ENCODE measurements around the gene NUTF2. TPM values are rescaled to one million over a fixed set of nuclear protein-coding genes. Genes with fewer than 3 reads are reported as not detected.

The NUTF2 gene
- total and polyA plus RNA-seq, 10 of the 15 experiments (the other 5 are each of a cell fraction or from before 2014, with no cell fraction given), result 116 to 342 (median 202) TPM

DNA sequence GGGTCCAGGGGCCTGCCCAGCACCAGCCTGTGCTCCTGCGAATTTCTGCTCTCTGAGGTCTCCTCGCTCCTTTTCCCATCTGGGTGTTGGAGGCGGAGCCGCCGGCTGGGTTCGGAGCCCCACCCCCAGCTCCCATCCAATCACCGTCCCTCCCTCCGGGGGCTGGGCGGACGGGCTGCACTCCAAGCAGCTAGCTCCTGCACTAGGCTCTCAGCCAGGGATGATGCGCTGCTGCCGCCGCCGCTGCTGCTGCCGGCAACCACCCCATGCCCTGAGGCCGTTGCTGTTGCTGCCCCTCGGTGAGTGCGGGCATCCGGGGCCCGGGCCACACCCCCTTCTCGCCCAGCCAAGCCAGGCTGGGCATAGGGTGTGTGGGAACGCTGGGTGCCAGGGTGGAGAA is 38.0 kb downstream of the NUTF2 start, which contains the start of gene NRN1L:
Gene NRN1L, plus strand, starts transcription at position 202 of the 400 bp plus-strand sequence. Its CDS starts 19 bp downstream, at position 221.
- Histone ChIP-seq H3K9me3 (replicated peaks; ENCODE audit: control insufficient read depth, insufficient read depth, low read length) (no peaks in the 10 kb centered on the region), H3K4me2 (ENCODE audit: control insufficient read depth, insufficient read depth) (no peak within 1 kb of the TSS), H2AFZ (ENCODE audit: control insufficient read depth, low read depth, low read length) (no peak within 1 kb of the TSS), H3K27me3 (replicated peaks in 1 of 2; ENCODE audit: control insufficient read depth in 2 of 2, insufficient read depth in 2 of 2, low read length in 1 of 2) (no peaks in the 10 kb centered on the region), H3K27ac (ENCODE audit: control insufficient read depth, insufficient read depth) (no peak within 1 kb of the TSS), H3K4me3 (no peak within 1 kb of the TSS), H3K4me1 (ENCODE audit: control insufficient read depth, insufficient read depth, low read length) (no peaks in the 10 kb centered on the region), H4K20me1 (ENCODE audit: control insufficient read depth, insufficient read depth) (no peaks in the 10 kb centered on the region), H3K9ac (ENCODE audit: control insufficient read depth, insufficient read depth, low read length) (no peak within 1 kb of the TSS), H3K36me3 (ENCODE audit: control insufficient read depth in 2 of 2, insufficient read depth in 2 of 2, low read length in 1 of 2) (peaks cover 9 to 39% of the 10 kb centered on the region in 2 experiments; a peak in 3 of 4 replicates), H3K79me2 (ENCODE audit: control insufficient read depth, insufficient read depth, low read length) (no peaks in the 10 kb centered on the region)
- TF ChIP-seq SIX5 (IDR thresholded peaks at IDR 0.05; ENCODE audit: low read depth, low read length, severe bottlenecking) (no peak), SMC3 (IDR thresholded peaks at IDR 0.05; ENCODE audit: borderline replicate concordance, low read length) (no peak), POLR2A (IDR thresholded peaks at IDR 0.05; ENCODE audit: low read depth, low read length) (0 out of 2 replicates have a peak, but pooled peaks have one; percentile 39), HCFC1 (IDR thresholded peaks at IDR 0.05; ENCODE audit: low read length) (no peak), ZBTB4 (CRISPR knock-in tag; IDR thresholded peaks at IDR 0.05) (no peak)
- TF ChIP-seq, protein P1, sequence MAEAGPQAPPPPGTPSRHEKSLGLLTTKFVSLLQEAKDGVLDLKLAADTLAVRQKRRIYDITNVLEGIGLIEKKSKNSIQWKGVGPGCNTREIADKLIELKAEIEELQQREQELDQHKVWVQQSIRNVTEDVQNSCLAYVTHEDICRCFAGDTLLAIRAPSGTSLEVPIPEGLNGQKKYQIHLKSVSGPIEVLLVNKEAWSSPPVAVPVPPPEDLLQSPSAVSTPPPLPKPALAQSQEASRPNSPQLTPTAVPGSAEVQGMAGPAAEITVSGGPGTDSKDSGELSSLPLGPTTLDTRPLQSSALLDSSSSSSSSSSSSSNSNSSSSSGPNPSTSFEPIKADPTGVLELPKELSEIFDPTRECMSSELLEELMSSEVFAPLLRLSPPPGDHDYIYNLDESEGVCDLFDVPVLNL (IDR thresholded peaks at IDR 0.05; ENCODE audit: low read depth, low read length), result no peak
- BruUV-seq (replicated peaks), result no TSS peak
- FAIRE-seq, result no peak
- 99% methylated on average over 22 of the region's 22 CpGs for WGBS (ENCODE audit: insufficient coverage, insufficient replicate concordance, low lambda C conversion rate, missing lambda C conversion rate)
- no peak for ATAC-seq
- ChIA-PET CTCF (interaction anchor here (0.9 to 5.6 kb wide), 13 partner anchors 8 to 156 kb away, joined by 3 to 39 read pairs (median 5); partner anchors contain the start of genes EDC4, NUTF2, PSKH1 and PSMB10), POLR2A (interaction anchor here (1.3 kb wide), 1 partner anchor 13 kb away, joined by 3 read pairs; no protein-coding TSS in a partner anchor), RAD21 (ENCODE audit: unreplicated experiment) (interaction anchor here (0.6 to 3.2 kb wide), 4 partner anchors 16 to 177 kb away, joined by 3 to 14 read pairs (median 4); no protein-coding TSS in a partner anchor), SMC1A (ENCODE audit: uncharacterized antibody, unreplicated experiment) (interaction anchor here (1.3 to 2.2 kb wide), 5 partner anchors 8 to 234 kb away, joined by 3 to 14 read pairs (median 5); partner anchors contain the start of gene PSKH1)
- in situ Hi-C loops (cut with MboI), result no loop called here
- DNase-seq (ENCODE audit: low read depth, low spot score), result no peak
- intact Hi-C loops (cut with micrococcal nuclease; ENCODE audit: unreplicated experiment), result loop anchor here (5.0 kb wide), 1 partner anchor 343 kb away; no protein-coding TSS in a partner anchor

All from GM12878 (cell line).